CD4-positive, alpha-beta T cell treated with Interferon alpha-2 for 1 hour (primary cell): ENCODE results near the gene KLC4.
"Not testable (repeated sequence)": the region's sequence is repeated elsewhere in the genome, so short reads cannot be mapped to it uniquely, and the experiment has no call there.

Experiments
- DNase-seq, 2 donors: peaks; one replicate each; pipeline ENCODE4 v3.0.0-alpha.2; 2020 to 2022

KLC4 gene

GRCh38 chr6:43096451-43097097, 37.1 kb downstream of the KLC4 start:
- no peak for DNase-seq

DNA sequence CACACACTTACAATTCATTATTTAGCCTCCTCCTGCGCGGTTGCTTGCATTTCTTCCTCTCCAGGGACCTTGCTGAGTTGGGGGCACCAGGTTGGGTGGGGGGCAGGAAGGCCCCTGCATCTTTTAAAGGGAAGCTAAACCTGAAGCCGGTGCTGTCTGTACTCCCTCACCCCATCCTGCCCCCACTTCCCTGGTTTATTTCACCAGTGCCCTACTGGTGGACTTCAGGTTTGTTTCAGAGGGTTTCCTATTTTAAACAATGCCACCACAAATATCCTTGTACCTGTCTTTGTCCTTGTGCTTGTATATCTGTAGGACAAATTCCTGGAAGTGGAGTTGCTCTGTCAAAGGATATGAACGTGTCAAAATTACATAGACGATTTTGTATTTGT, 37.7 kb downstream of the KLC4 start:
- no peak for DNase-seq

- no peak for DNase-seq
These were observed 38.1 kb downstream of the KLC4 start for GRCh38 chr6:43097502-43097901.

- no peak for DNase-seq
These were observed 42.1 kb downstream of the KLC4 start for GRCh38 chr6:43101497-43101896.

DNA sequence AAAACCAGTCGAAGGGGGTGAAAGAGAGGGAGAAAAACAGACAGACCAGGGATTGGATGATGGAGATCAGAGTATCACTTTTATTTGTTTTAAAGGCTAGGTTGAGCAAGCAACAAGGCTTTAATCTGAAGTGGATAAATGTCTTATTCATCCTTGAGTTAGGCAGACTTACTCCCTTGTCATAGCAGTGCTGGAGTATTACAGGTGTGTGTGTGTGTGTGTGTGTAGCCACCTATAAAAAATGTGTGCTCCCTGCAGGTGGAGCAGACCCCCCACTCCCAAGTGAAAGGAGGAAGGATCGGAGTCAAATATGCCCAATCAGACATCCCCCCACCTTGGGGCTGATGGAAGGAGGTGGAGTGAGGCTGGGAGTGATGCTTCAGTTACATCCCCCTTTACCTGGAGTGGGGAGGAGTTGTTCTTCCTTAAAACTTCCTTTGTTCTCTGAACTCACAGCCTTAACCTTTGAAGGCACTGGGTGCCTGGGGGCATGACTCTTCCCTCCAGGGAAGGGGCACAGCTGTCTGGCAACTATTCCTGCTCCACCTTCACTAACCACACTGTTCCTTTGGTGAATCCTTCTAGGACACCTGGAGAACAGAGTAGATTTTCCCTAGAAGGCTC, 43.9 kb downstream of the KLC4 start:
- DNase-seq = no peak

DNA sequence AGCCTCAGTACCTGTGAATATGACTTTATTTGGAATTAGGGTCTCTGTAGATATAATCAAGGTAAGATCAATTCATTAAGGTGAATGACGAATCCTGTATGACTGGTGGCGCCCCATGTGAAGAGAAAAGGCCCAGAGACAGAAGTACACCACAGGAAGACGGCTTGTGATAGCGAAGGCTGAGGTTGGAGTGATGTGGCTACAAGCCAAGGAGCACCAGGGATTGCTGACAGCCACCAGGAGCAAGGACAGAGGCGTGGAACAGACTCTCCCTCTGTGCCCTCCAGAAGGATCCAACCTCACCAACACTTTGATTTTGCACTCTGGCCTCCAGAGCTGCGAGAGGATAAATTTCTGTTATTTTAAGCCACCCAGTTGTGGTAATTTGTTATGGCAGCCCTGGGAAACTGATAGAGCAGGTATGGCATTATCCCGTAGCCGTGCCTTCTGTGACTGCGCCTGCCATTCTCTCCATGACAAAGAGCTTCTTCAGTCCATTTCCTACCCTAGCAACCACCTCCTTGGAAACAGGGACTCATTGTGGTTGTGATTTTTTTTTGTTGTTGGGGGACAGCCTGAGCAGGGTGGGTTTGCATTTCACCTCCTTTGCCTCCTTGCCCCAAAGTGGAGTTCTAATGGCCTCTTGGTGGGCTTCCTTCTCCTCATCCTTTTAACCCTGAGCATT, 46.2 kb downstream of the KLC4 start:
- DNase-seq = no peak

DNA sequence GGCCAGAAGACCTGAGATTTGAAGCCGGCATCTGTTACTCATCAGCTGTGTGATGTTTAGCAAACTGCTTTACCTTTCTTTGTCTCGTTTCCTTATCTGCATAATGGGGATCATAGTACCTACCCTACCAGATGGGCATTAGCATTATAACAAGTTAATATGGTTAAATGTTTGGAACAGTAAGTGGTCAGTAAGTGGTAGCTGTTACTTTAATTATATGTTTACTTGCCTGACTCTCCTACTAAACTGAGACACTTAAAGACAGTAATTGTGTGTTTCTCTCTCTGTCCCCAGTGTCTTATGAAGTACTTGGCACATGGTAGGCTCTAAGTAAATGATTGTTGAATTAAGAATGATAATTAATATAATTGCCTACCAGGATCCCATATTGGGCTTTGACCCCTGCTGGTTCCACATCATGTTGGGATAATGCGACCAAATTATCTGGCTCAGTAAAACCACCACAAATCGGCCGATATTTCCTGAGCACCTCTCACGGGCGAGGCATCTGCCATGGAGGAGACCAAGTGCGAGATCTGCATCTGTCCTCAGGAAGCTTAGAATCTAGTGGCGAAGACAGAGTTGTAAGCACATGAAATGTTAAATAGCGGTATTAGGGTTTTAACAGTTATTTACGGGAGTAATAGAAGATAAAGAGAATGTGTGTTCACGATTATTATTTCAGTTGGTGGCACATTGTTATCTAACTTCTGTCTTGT, 48.1 kb downstream of the KLC4 start:
- no peak for DNase-seq

DNA sequence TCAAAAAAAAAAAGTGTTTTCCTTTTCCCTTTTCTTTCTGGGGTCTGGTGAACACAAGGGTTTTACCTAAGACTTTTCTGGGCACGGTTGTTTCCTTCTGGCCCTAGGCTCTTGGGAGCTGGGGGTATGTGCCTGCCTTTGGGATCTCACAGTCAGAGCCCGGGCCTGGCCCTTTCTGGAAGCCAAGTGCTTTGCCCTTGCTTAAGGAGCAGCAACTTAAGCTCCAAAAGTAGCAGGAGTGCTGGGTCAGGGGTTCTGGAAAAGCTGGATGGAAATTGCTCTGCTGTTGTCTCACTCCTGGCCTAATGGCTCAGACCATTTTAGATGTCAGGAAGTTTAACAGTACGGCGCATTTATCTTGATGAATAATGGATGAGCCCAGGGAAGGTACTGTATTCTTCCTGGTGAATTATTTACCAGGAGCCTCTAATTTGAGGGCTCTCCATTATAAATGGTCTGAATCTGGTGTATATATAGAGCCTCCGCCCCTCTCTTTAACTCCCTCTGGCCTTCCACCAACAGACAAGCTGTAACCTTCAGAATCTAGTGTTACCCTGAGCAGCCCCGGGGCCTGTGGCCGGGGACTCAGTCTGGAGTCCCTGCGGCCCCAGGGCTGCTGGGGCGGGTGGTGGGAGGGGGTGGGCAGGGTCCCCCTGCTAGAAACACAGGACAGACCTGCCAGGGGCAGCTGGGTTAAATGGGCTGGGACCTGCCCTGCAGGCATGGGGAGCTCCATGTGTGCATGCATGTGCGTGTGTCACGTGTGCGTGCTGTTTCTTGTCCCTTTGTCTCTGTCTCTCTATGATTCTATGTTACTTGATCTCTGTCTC, 54.2 kb downstream of the KLC4 start:
- no peak for DNase-seq

GRCh38 chr6:43115365-43115764, 55.9 kb downstream of the KLC4 start:
- DNase-seq = no peak

DNA sequence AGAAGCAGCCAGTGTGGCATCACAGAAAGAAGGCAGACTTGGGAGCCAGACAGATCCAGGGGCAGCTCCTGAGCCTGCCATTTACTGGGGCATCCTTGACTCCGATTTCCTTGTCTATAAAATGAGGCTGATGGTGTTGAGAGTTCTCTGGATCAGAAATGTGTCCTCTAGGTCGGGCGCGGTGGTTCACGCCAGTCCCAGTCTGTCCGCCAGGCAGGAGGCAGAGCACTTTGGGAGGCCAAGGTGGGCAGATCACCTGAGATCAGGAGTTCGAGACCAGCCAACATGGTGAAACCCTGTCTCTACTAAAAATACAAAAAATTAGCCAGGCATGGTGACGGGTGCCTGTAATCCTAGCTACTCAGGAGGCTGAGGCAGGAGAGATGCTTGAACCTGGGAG, 58.0 kb downstream of the KLC4 start:
- not testable (repeated sequence) for DNase-seq

DNA sequence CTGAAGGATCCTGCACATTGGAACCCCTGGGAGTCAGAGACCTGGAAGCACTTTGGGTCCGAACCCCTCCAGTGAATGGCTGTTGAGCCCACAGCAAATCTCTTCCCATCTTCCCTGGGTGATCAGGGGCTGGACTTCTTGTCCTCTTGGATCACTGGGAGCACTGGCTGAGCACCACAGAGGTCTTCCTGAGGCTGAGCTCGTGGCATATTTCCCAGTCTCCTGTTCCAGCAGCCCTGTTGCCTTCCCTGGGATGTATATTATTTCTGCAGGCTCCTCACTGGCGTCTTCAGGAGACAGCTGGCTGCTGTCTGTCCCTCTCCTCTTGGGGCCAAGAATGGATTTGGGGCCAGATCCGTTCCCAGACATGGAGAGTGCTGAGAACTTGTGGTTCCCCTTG, 60.1 kb downstream of the KLC4 start:
- no peak for DNase-seq

- DNase-seq = no peak
These were observed 60.8 kb downstream of the KLC4 start for GRCh38 chr6:43120101-43120763.

DNA sequence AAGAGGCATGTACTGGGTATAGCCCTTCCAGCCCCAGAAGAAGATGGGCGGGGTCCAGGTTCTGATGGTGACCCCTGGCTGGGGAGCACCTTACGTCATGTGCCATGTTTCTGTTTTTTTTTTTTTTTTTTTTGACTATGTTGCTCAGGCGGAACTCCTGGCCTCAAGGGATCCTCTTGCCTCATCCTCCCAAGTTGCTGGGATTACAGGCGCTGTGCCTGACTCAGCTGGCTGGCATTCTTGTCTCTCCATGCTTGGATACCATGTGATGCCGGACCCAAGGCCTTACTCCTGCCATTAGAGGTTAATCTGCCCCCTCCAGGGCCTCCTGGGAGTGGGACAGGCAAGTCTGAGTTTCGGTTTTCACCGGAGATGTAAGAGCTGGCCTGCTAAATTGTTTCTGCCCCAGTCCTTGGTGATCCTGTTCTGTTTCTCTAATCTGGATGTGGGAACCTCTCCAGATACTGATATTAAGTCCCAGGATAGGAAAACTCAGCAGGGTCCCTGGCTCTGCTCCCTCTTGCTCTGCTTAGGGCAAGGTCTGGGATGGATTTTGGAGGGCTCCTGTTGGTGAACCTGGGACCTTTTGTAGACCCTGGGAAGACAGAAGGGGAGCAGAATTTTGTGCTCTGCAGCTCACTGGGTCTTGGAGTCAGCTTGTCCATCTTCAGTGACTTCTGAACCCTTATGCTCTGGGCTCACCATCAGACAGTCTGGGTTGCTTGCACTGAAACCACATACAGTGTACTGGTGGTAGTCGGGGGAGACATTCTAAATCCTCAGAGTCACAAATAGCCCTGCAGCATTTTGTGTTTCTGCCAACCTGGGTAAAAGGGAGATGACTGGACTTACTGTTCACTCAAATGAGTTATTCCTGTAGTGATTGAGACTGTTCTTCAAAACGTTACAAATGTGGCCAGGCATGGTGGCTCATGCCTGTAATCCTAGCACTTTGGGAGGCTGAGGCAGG, 61.8 kb downstream of the KLC4 start:
- DNase-seq = no peak

- no peak for DNase-seq
These were observed 62.7 kb downstream of the KLC4 start for GRCh38 chr6:43122146-43122545.

DNA sequence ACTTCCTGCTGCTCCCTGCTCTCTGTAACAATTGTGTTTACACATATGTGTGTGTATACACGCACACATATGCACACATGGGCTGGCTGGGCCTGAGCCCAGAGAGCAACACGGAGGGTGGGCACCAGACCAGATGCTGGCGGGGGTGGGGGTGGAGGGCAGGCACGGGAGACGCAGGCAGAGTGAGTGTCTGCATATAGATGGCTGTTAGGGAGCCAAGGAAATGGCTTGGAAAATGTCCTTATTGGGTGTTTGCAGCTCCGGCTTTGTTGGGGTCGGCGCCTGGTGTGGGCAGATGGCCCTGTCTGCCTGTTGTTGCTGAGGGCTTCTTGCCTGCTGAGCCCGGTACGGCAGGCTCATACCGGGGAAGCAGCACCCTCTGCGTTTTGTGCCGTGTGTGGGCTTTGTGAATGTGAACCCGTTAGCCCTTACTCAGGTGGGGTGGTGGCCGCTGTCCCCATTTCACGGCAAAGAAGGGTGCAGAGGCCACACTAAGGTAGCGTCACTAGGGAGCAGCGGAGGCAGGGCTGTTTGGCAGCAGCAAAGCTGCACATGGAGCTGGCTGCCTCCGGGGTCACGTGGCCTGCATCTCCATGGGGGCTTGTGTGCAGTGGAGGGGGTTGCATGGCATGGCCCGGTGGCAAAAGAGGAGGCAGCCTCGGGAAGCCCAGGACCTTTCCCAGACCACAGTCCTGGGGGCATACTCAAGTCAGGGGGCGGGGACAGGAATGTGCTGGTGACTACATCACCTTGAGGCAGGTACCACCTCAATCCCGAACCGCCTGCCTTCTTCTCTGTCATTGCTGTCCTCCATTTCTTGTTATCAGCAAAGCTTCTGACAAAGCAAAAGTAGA, 64.3 kb downstream of the KLC4 start:
- DNase-seq = no peak

DNA sequence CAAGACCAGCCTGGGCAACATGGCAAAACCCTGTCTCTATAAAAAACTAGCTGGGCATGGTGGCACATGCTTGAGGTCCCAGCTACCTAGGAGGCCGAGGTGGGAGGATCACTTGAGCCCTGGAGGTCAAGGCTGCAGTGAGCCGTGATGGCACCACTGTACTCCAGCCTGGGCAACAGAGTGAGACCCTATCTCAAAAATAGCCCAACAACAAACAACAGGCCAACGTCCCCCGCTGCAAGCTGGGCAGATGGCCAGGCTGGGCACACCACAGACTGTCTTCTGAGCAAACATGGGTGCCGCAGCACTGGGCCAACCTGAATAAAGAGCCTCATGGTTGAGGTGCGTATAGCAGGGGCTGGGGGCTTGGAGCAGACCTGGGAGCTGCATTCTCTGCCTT, 65.0 kb downstream of the KLC4 start:
- no peak for DNase-seq
